Measurements from ENCODE around the gene TXNRD3.

Gene TXNRD3

GRCh38 chr3:126582311-126582710 lies 72.6 kb downstream of the TXNRD3 start:
- no peak for DNase-seq (ENCODE audit: low spot score)

GRCh38 chr3:126581569-126581968 lies 73.4 kb downstream of the TXNRD3 start:
- DNase-seq (ENCODE audit: low spot score), result no peak

DNA sequence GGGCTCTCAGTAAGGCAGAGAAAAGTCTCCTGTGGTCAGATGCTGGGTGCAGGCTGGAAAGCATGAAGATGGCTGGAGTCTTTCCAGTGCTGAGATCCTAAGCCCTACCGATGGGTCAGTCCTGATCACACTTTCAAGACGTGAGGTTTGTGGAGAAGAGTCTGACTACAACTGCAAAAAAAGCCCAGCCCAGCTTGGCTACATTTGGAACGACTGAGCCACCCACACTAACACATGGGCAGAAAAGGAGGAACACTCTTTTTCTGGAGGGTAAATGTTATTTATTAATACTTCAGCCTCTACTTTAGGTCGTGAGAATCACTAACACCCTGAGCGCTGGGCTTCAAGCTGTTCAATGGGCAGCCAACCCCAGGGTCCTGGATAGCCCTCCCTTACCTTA lies 74.2 kb downstream of the TXNRD3 start:
- no peak for DNase-seq (ENCODE audit: low spot score)

- peak; percentile 5 for DNase-seq (ENCODE audit: low spot score)
Measured at GRCh38 chr3:126578702-126579101, 76.2 kb downstream of the TXNRD3 start.

- DNase-seq (ENCODE audit: low spot score), result peak; percentile 10
Measured at GRCh38 chr3:126577261-126577660, 77.7 kb downstream of the TXNRD3 start.

DNA sequence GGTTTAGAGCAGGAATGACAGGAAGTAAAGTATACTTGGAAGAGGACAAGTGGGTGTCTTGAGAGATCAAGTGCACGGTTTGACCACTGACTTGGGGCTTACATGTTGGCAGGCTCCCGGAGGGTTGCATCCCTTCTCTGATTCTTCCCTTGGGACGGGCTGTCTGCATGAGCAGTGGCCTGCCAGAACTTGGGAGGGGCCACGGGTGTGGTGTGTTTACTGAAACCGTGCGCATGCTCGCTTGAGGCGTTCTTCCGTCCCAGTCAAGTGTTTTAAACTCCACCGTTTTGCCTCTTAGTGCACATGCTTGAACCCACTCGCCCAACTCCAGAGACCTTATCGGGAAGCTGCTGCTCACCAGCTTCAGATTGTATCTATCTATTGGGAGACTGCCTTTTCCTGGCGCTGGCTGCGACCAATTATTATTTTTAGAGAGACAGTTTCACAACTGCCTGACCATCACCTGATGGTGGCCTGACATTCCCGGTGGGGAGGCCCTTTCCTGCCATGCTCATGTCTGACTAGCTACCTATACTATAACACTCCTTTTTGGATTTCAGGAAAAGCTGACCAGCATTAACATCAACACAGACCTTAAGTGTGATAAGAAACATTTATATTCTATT lies 81.3 kb downstream of the TXNRD3 start:
- no peak for DNase-seq (ENCODE audit: low spot score)

DNA sequence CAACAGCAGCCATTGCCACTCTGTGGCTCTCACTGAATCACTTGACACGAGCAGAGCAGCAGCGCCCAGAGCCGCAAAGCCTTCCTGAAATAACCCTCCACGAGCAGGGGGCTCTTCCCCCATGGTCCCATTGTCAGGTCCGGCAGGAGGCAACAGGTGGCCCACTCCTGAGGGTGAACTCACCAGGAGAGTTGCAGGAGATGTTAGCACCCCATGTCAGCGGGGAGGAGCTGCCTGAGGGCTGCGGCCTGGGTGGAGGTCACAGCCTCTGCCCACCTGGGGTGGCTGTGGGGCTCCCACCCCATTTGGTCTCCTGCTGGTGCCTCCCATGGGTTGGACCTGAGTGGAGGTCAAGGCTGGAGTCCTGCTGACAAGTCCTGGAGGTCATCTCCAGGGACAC lies 83.8 kb downstream of the TXNRD3 start:
- DNase-seq (ENCODE audit: low spot score), result no peak

- peak; percentile 9 for DNase-seq (ENCODE audit: low spot score)
Measured at GRCh38 chr3:126570103-126570541, 84.8 kb downstream of the TXNRD3 start.

- DNase-seq (ENCODE audit: low spot score), result peak; percentile 2
Measured at GRCh38 chr3:126569390-126569975, 85.4 kb downstream of the TXNRD3 start.

DNA sequence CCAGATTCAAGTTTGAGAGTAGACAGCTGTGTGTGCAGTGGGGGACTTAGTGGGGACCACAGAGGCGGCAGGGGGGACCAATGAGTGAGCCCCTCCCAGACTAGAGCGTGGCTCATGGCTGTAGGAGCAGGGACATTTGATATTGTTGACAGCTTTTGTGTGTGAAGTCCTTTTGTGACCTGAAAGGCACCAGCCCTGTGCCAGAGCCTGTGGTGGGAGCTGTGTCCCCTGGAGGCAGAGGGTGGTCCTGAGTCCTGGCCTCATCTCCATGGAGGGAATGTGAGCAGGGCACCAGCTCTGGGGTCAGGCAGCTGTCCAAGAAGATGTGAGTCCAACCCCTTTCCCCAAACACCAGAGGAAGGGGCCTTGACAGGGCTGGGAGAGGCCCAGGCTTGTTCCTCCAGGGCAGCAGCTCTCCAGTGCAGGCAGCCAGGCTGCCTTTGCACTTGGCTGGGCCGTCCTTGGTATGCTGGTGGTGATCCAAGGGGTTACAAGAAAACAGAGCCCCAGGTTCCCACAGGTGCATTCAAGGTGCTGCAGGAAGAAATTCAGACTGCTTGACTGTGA lies 86.1 kb downstream of the TXNRD3 start:
- DNase-seq (ENCODE audit: low spot score), result peak; percentile 5

GRCh38 chr3:126567696-126568438 lies 87.1 kb downstream of the TXNRD3 start:
- DNase-seq (ENCODE audit: low spot score), result peak; percentile 34

DNA sequence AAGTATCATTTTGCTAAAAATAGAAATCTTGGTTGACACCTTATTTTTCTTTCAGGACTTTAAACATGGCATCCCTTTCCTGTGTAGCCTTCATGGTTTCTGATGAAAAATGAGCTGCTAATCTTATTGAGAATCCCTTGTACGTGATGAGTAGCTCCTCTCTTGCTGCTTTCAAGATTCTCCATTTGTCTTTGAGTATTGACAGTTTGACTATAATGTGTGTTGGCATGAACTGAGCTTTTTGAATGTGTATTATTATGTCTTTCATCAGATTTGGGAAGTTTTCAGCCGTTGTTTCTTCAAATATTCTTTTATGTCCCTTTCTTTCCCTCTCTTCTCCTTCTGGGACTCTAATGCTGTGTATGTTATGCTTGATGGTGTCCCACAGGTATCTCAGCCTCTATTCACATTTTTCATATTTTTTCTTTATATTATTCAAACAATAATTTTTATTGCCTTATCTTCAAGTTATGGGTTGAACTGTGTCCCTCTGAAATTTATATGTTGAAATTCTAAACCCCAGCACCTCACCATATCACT lies 92.1 kb downstream of the TXNRD3 start:
- DNase-seq (ENCODE audit: low spot score), result no peak

GRCh38 chr3:126558336-126559071 lies 96.4 kb downstream of the TXNRD3 start, which contains the start of gene C3orf22:
C3orf22 (minus strand) TSS chr3:126558932; CDS start chr3:126553390, 5,542 bp downstream.
- peak; percentile 3 for DNase-seq (ENCODE audit: low spot score)

- peak; percentile 39 for DNase-seq (ENCODE audit: low spot score)
Measured at GRCh38 chr3:126557761-126558160, 97.2 kb downstream of the TXNRD3 start.

- peak; percentile 3 for DNase-seq (ENCODE audit: low spot score)
Measured at GRCh38 chr3:126557415-126557745, 97.5 kb downstream of the TXNRD3 start.
